ENCODE results near the gene SLC12A4.
A peak's percentile ranks its signal among the peaks of the same experiment; 100 is the strongest.

Gene SLC12A4

DNA sequence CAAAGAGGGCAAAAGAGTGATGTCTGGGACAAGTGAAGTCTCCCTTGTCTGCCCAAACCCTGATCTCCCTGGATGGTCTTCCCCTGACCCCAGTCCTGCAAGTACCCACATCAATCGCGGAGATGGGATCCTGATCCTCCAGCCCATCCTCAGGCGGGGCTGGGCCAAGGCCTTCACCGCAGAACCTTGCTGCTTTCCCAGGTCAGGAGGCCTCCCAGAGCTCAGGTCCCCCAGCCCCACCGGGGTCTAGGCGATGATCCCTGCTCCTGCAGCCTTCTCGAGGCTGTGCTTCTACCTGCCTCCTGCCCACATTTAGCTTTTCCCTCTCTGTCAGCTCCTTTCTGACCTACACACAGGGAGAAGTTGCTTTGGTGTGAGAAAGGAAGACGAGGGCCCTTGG is 6.3 kb downstream of the SLC12A4 start:
- no peak for DNase-seq

GRCh38 chr16:67961551-67961957 is 6.9 kb downstream of the SLC12A4 start:
- peak; percentile 98 for DNase-seq

GRCh38 chr16:67959536-67960329 is 8.7 kb downstream of the SLC12A4 start:
- DNase-seq: no peak

- no peak for DNase-seq
These were observed 10.8 kb downstream of the SLC12A4 start for GRCh38 chr16:67957622-67958021.

GRCh38 chr16:67954421-67955196 is 13.8 kb downstream of the SLC12A4 start:
- DNase-seq: no peak

GRCh38 chr16:67953641-67954375 is 14.6 kb downstream of the SLC12A4 start:
- no peak for DNase-seq

DNA sequence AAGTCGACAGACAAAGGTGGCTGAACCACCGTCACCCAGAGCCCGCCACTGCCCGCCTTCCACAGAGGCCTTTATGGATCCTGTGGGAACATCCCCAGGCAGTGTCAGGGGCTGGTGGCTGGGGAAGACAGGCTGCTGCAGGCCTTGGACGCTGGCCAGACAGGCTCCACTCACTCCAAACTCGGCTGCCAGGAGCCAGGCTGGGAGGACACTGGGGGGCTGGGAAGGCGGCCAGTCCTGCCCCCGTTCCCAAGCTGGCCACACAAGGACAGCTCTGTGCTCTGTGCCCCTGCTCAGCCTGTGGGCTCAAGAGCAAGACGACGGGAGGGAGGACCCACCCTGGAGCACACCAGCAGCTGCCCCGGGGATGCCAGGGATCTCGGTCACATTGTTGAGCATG is 17.0 kb downstream of the SLC12A4 start:
- no peak for DNase-seq

GRCh38 chr16:67950335-67950843 is 18.0 kb downstream of the SLC12A4 start:
- DNase-seq: no peak

DNA sequence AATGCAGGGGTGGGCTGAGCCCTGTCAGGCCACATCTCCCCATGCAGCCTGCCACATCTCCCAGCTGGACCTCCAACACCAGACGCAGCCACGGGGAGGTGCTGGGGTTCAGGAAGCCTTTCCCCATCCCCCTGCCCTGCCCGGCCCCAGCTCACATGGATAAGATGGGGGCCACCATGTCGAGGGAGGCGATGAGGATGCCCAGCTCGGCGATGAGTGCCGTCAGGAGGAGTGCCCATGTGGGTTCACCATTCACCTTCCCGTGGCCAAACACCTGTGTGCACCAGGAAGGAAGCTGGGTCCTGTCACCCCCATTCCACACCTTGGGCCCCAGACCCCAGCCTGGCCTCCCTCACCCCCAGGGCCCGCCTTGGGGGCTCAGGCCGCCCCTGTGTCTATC is 18.8 kb downstream of the SLC12A4 start:
- DNase-seq: no peak

DNA sequence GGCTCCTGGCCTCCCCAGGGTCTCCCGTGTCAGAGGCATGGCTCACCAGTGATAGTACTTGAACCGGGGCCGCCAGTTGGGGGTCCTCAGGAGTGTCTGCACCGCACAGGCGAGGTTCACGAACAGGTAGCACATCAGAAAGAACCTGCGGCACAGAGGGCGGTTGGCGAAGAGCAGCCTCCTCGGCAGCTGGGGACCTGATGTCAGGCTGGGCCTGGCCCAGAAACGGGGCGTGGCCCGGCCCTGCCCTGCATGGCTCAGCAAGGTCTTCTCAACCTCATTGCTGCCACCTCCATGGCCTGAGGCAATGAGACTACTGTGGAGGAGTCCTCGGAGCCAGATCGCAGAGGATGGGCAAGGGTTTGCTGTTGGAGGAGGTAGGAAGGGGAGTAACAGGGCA is 20.4 kb downstream of the SLC12A4 start:
- no peak for DNase-seq

DNA sequence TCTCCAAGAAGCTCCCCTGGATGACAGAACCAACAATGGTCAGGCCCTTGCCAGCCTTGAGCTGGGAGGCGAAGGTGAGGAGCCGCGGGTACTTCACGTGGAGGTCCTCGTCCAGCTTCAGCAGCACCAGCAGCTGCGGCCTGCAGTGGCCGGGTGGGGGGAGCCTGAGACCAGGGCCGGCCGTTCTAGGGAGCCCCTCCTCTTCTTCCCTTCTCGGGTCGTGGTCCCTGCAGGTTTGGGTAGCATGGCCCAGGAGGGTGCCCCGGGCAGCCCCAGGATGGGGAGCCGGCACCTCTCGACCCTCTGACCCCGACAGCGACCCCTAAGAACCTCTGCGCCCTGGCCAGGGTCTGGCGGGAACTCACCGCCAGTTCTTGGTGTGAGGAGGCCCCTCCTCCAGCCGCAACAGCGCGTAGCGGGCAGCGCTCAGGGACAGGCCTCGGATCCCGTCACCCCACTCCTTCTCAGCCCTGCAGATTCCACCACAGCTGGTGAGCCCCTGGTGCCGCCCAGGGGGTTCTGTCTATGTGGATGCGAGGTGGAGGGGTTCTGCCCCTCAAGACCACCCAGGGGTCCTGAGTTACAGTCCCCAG is 21.4 kb downstream of the SLC12A4 start:
- no peak for DNase-seq

DNA sequence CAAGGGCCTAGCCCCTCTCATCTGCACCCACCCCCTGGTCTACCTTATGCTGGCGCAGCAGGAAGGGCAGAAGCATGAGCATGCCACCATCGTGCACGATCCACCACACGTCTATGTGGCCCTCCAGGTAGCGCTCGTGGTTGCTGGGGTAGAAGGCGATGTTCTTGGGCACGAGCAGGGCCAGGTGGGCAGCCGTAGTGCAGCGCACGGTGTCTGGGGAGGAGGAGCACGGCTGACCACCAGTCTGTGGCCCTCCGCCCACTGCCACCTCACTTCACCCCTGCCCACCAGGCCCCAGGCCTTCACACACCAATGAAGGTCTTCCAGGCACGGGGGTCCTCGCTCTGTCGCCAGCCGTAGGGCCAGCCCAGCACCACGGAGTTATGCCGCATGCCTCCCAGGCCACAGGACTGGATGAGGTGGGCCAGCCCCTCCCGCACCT is 22.3 kb downstream of the SLC12A4 start:
- DNase-seq: no peak

- DNase-seq: no peak
These were observed 23.0 kb downstream of the SLC12A4 start for GRCh38 chr16:67945392-67945933.

GRCh38 chr16:67944690-67945391 is 23.6 kb downstream of the SLC12A4 start:
- DNase-seq: no peak

DNA sequence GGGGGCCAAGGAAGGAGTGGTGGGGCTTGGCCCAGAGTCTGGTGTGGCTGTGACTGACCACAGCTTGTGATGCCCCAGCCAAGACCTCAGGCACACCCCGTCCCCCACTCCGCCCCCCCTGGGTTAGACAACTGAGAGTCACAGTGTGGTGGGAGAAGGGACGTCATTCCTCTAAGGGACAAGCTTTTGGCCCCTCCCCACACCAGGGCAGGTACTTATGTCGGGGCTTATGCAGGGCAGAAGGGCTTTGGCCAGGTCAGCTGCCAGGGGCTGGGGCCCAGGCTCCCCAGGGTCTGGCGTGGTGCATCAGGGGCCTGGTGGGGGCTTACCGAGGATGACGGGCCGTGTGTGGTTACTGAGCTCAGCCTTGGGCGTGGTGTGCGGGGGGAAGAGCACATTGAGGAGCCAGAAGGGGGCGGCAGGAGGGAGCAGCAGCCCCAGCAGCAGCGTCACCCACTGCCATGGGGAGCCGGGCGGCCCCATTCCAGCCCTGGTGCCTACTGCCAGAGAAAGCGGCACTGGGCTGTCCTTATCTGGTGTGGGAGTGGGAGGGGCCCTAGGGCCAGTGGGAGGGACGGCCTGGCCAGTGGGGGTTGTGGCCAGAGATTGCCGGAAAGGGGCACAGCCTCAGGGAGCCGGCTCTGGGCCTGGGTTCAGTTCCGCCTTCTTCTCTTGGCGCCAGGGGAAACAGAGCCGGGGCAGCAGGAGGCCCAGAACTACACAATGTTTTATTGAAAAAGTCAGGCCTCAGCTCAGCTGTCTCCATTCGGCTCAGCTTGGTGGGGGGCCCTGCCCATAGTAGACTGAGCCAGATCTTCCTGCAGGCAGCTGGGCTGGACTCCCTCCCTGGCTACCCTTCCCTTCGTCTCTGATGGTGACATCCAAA is 24.6 kb downstream of the SLC12A4 start, which contains the start of gene LCAT:
TSS of gene LCAT (minus strand) at position 502 of the 886 bp plus-strand sequence. CDS start at position 483, 19 bp downstream.
- no peak for DNase-seq

DNA sequence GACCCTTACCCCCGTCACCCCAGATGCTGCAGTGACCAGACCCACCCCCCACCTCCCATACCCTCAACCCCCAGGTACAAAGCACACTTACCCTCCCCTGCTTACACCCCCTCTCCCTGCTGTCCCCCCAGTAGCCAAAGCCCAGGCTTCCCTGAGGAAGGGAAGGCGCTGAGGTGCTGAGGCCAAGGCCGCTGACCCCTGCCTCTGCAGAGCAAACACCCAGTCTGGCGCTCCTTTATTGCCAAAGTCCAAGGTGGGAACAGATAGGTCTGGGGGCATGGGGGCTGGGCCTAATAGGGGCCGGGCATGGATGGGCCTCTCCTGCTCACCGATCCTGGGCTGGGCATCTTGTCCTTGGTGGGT is 25.2 kb downstream of the SLC12A4 start:
- no peak for DNase-seq

GRCh38 chr16:67942510-67943255 is 25.8 kb downstream of the SLC12A4 start:
- DNase-seq: no peak

- DNase-seq: no peak
These were observed 26.3 kb downstream of the SLC12A4 start for GRCh38 chr16:67942200-67942509.

GRCh38 chr16:67941469-67942199 is 26.8 kb downstream of the SLC12A4 start:
- no peak for DNase-seq
